G401 (cell line): ENCODE measurements around the gene MYBPHL. TPM values are rescaled to one million over a fixed set of nuclear protein-coding genes. Genes with fewer than 3 reads are reported as not detected.

Experiments
- DNase-seq: peaks from one replicate; pipeline ENCODE4 v3.0.0-alpha.2; 2015; ENCODE audit warnings: low spot score
- in situ Hi-C: cut with HindIII; loops from 2 replicates; pipeline ENCODE4 v1.10.0; 2016; ENCODE audit warnings: low sequenced_read_pairs, mixed read lengths
- total RNA-seq: library from RNA; depleted of rRNA; stranded (reverse); fragments of >200 nt; shearing (Covaris generic); gene quantifications from 2 replicates; pipeline ENCODE4 v1.2.3, GENCODE V29; 2014; rRNA removed

The MYBPHL gene
- total RNA-seq, 1 experiment from 2014 or later = not detected

DNA sequence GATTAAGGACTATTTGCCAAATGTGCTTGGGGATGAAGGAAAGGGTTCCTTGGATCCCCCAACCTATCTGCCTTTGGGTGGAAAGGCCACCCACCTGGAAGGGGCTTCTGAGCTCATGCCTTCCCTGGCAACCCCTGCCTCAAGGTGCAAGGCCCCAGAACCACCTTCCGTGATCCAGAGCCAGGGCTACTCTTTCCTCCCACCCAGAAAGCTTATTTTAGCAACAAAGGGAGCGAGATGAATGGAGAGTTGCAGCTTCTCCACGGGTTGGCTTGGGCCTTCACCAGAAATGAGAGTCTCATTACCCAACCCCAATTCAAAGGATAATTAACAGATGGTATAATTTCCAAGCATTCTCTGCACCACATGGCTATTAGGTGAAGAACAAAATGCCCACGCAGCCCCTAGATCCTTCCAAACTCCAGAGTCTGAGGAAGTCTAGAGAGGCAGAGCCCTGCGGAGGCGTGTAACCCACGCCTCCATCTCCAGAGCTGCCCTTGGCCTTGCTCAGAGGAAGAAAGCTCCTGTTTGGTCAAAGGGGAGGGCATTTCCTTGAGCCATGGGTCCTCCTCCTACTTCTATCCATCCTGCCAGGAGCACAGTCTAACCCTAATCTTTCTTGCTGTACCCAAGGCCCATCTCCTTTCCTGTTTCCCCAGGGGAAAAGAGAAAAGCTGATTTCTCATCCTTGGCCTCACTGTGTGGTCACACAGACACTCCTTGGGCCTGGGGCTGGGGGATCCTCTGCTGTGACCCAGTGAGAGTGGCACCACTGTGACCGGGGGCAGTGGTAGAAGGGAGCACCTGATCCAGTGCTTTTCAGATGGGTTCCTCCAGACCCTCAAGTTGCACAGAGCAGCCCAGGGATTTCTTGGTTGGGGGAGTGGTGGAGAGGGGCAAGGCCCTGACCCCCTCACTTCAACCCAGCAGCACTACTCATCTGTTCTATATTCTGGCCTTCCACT lies 59.1 kb downstream of the MYBPHL start:
- in situ Hi-C loops = no loop called here
- peak; percentile 66 for DNase-seq

DNA sequence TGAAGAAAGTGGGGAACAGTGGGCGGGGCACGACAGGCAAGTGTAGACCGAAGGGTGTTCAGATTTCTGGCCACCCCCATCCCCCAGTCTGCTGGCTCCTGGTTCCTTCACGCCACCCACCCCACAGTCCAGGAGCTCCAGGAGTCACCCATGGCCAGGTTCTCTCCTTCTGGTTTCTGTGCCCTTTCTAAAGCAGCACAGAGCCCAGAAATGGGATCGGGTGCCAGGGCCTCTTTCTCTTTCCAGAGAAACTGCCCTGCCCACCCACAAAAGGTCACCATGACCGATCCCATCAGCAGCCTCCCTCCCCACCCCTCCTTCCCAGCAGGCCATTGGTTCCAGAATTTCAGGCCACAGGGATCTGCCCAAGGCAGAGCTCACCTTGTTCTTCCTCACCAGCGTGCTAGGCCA lies 60.7 kb downstream of the MYBPHL start:
- DNase-seq = no peak
- in situ Hi-C loops = no loop called here

DNA sequence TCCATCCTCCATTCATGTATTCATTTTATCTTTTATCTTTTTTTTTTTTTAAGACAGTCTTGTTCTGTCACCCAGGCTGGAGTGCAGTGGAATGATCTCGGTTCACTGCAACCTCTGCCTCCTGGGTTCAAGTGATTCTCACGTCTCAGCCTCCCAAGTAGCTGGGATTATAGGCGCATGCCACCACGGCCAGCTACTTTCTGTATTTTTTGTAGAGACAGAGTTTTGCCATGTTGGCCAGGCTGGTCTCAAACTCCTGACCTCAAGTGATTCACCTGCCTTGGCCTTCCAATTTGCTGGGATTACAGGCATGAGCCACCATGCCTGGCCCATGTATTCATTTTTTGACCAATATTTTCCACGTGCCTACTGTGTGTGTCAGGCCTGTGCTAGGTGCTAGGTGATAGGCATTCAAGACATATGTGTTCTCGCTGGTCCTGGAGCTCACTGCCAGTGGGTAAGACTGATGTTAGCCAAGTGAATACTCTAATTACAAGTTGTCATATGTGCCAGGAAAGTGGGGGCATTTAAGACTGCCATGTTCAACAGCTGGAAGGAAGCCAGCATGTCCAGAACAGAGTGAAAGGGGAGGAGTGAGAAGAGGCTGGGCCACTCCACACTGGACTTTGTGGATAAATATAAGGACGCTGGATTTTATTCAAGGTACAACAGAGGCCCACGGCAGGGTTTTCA lies 62.8 kb downstream of the MYBPHL start:
- in situ Hi-C loops = no loop called here
- DNase-seq = no peak

DNA sequence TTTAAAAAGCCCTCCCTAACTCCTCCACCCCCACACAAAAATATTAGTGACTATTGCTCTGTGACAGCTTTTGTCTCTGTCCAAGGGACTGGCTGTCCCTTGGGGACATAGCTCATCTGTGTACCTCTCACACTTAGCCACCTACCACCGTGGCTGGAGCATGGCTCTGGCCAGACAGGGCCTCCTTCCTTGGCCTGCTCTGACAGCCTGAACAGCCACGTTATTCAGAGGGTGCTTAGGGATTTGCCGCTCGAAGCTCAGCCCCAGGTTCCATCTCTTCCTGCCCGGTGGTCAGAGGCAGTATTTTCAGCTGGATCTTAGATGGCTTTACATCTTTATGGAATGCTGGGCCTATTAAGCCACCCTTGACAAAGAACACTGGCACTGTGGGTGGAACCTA lies 63.6 kb downstream of the MYBPHL start:
- in situ Hi-C loops = no loop called here
- no peak for DNase-seq

DNA sequence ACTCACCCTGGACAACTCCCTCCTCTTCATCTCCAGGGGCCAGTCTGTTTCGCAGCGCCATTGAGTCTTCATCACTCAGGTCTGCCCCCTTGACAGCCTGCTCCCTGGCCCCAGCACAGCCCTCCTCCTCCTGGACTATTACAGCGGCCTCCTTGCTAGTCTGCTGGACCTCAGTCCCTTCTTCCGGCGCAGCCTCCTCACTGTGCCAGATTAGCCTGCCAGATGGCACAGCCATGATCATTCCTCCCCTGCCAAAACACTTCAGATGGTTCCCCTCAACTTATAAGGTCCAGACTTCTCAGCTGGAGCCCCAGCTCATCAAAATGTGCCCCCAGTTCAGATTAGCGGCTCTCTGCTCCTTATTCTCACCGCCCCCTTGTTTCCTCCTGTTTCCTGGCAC lies 64.4 kb downstream of the MYBPHL start:
- in situ Hi-C loops = no loop called here
- peak; percentile 92 for DNase-seq

Other genes with a start within 250 kb of the MYBPHL start
- 6.3 and 23.9 TPM in 2 replicates for gene TAF13, start 231.0 kb downstream of the MYBPHL start, total RNA-seq
- 7.2 and 9.6 TPM in 2 replicates for gene TMEM167B, start 216.2 kb downstream of the MYBPHL start, total RNA-seq
- not detected in 2 replicates for gene ELAPOR1, start 192.9 kb downstream of the MYBPHL start, total RNA-seq
- 205 and 214 TPM in 2 replicates for gene SARS1, start 93.1 kb downstream of the MYBPHL start, total RNA-seq
- gene CELSR2, start 57.5 kb downstream of the MYBPHL start, total RNA-seq = 4.2 and 5.0 TPM in 2 replicates
- gene PSRC1, start 23.9 kb downstream of the MYBPHL start, total RNA-seq = 46.8 and 58.2 TPM in 2 replicates
- gene SORT1, start 90.9 kb upstream of the MYBPHL start, total RNA-seq = 15.1 and 17.7 TPM in 2 replicates
- gene PSMA5, start 119.4 kb upstream of the MYBPHL start, total RNA-seq = 105 and 147 TPM in 2 replicates
- gene SYPL2, start 159.5 kb upstream of the MYBPHL start, total RNA-seq = not detected in 2 replicates
- 2.9 and 6.8 TPM in 2 replicates for gene ATXN7L2, start 176.9 kb upstream of the MYBPHL start, total RNA-seq
- 0.31 and 3.1 TPM in 2 replicates for gene CYB561D1, start 187.1 kb upstream of the MYBPHL start, total RNA-seq
- gene AMIGO1, start 202.7 kb upstream of the MYBPHL start, total RNA-seq = 0.07 and 0.25 TPM in 2 replicates
- gene GPR61, start 232.9 kb upstream of the MYBPHL start, total RNA-seq = not detected in 2 replicates
- gene GNAI3, start 241.6 kb upstream of the MYBPHL start, total RNA-seq = 6.8 and 8.9 TPM in 2 replicates